CD1c-positive myeloid dendritic cell (primary cell): ENCODE results near the gene OR4C13.
A peak's percentile ranks its signal among the peaks of the same experiment; 100 is the strongest.
"Not testable (repeated sequence)": the region's sequence is repeated elsewhere in the genome, so short reads cannot be mapped to it uniquely, and the experiment has no call there.

Experiments
- DNase-seq: peaks from one replicate; pipeline ENCODE4 v3.0.0-alpha.2; 2016; ENCODE audit errors: extremely low spot score

OR4C13 gene

GRCh38 chr11:49952091-49952490 lies at the start of gene OR4C13:
Gene OR4C13, plus strand, starts transcription at chr11:49952391. Its CDS starts 32 bp downstream, at chr11:49952423.
- DNase-seq, result no peak

GRCh38 chr11:49911516-49911915 lies 40.7 kb upstream of the OR4C13 start:
- not testable (repeated sequence) for DNase-seq

GRCh38 chr11:49948701-49949100 lies 3.5 kb upstream of the OR4C13 start:
- not testable (repeated sequence) for DNase-seq

GRCh38 chr11:49973439-49973838 lies 21.2 kb downstream of the OR4C13 start:
- DNase-seq, result not testable (repeated sequence)

GRCh38 chr11:49982435-49982834 lies 30.2 kb downstream of the OR4C13 start, which contains the start of gene OR4C12:
Gene OR4C12, minus strand, starts transcription at chr11:49982535. Its CDS starts 34 bp downstream, at chr11:49982501.
- not testable (repeated sequence) for DNase-seq

GRCh38 chr11:49995565-49995964 lies 43.4 kb downstream of the OR4C13 start:
- peak; percentile 45 for DNase-seq
